ENCODE data around the gene POLD3.

The POLD3 gene

GRCh38 chr11:74672332-74672955, 80.1 kb downstream of the POLD3 start:
- TF ChIP-seq CTCF (IDR thresholded peaks at IDR 0.05; ENCODE audit: insufficient read depth, low read length, poor library complexity, severe bottlenecking), result no peak
- Histone ChIP-seq H3K27me3 (replicated peaks; ENCODE audit: control insufficient read depth, insufficient read depth, low read length) (no peaks in the 10 kb centered on the region), H3K36me3 (ENCODE audit: control insufficient read depth, insufficient read depth, low read length) (no peaks in the 10 kb centered on the region), H3K4me3 (replicated peaks; ENCODE audit: low read depth, low read length) (no peak overlapping the region)
- DNase-seq (ENCODE audit: extremely low read depth, insufficient read length), result no peak

DNA sequence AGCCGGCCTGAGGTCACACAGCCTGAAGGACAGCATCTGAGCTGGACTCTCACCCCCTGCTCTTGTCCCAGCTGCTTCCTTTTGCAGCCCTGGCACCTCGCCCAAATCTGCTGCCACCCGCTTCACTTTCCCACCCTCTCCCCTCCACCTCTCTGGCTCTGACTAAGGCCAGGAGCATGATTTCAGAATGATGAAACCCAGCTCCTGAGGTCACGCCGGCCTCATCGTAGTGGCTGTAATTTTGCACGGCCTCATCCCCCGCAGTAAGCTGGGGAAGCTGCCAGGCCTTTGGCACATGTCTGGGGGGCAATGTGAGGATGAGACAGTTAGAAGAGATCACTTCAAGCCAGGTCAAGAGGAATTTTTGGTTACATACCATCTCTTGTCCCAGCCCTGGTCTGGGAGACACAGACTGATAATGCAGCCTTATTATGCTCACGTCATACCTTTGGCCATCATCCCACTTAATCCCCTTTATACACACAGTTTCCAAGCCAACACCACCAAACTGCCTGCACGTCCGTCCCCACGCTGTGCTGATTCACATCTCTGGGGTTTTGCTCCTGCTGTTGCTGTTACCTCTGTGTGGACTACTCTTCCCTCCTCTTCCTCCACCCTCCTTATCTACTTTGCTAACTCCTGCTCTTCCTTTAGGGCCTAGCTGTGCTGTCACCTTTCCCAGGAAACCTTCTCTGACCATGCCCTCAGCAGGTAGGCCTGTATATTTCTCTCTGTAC, 80.7 kb downstream of the POLD3 start:
- DNase-seq (ENCODE audit: extremely low read depth, insufficient read length), result no peak
- no peak for TF ChIP-seq CTCF (IDR thresholded peaks at IDR 0.05; ENCODE audit: insufficient read depth, low read length, poor library complexity, severe bottlenecking)
- H3K4me3 ChIP-seq (replicated peaks; ENCODE audit: low read depth, low read length), result no peak overlapping the region
- H3K27me3 ChIP-seq (replicated peaks; ENCODE audit: control insufficient read depth, insufficient read depth, low read length), result no peaks in the 10 kb centered on the region
- no peaks in the 10 kb centered on the region for H3K36me3 ChIP-seq (ENCODE audit: control insufficient read depth, insufficient read depth, low read length)

GRCh38 chr11:74673693-74674360, 81.4 kb downstream of the POLD3 start:
- DNase-seq (ENCODE audit: extremely low read depth, insufficient read length), result no peak
- no peaks in the 10 kb centered on the region for H3K27me3 ChIP-seq (replicated peaks; ENCODE audit: control insufficient read depth, insufficient read depth, low read length)
- TF ChIP-seq CTCF (IDR thresholded peaks at IDR 0.05; ENCODE audit: insufficient read depth, low read length, poor library complexity, severe bottlenecking), result no peak
- H3K4me3 ChIP-seq (replicated peaks; ENCODE audit: low read depth, low read length), result no peak overlapping the region
- no peaks in the 10 kb centered on the region for H3K36me3 ChIP-seq (ENCODE audit: control insufficient read depth, insufficient read depth, low read length)

GRCh38 chr11:74675761-74676160, 83.4 kb downstream of the POLD3 start:
- Histone ChIP-seq H3K4me3 (replicated peaks; ENCODE audit: low read depth, low read length) (no peak overlapping the region), H3K27me3 (replicated peaks; ENCODE audit: control insufficient read depth, insufficient read depth, low read length) (no peaks in the 10 kb centered on the region; the same call in 1 of the 2 replicates), H3K36me3 (ENCODE audit: control insufficient read depth, insufficient read depth, low read length) (no peaks in the 10 kb centered on the region)
- no peak for TF ChIP-seq CTCF (IDR thresholded peaks at IDR 0.05; ENCODE audit: insufficient read depth, low read length, poor library complexity, severe bottlenecking)
- no peak for DNase-seq (ENCODE audit: extremely low read depth, insufficient read length)

GRCh38 chr11:74676596-74676995, 84.2 kb downstream of the POLD3 start:
- TF ChIP-seq CTCF (IDR thresholded peaks at IDR 0.05; ENCODE audit: insufficient read depth, low read length, poor library complexity, severe bottlenecking), result no peak
- Histone ChIP-seq H3K4me3 (replicated peaks; ENCODE audit: low read depth, low read length) (no peak overlapping the region), H3K27me3 (replicated peaks; ENCODE audit: control insufficient read depth, insufficient read depth, low read length) (no peaks in the 10 kb centered on the region; the same call in 1 of the 2 replicates), H3K36me3 (ENCODE audit: control insufficient read depth, insufficient read depth, low read length) (no peaks in the 10 kb centered on the region)
- no peak for DNase-seq (ENCODE audit: extremely low read depth, insufficient read length)

Data from GM06990 (cell line).